HG03378 (cell line): Measurements from ENCODE around the gene SAXO2.
"Not testable (repeated sequence)": the region's sequence is repeated elsewhere in the genome, so short reads cannot be mapped to it uniquely, and the experiment has no call there.

Experiments used
- ATAC-seq: cut with Tn5 transposase; IDR thresholded peaks from one replicate; pipeline ENCODE4 v1.9.1; 2021; ENCODE audit warnings: mild to moderate bottlenecking, moderate library complexity; ENCODE audit not compliant: unreplicated experiment

SAXO2 gene

DNA sequence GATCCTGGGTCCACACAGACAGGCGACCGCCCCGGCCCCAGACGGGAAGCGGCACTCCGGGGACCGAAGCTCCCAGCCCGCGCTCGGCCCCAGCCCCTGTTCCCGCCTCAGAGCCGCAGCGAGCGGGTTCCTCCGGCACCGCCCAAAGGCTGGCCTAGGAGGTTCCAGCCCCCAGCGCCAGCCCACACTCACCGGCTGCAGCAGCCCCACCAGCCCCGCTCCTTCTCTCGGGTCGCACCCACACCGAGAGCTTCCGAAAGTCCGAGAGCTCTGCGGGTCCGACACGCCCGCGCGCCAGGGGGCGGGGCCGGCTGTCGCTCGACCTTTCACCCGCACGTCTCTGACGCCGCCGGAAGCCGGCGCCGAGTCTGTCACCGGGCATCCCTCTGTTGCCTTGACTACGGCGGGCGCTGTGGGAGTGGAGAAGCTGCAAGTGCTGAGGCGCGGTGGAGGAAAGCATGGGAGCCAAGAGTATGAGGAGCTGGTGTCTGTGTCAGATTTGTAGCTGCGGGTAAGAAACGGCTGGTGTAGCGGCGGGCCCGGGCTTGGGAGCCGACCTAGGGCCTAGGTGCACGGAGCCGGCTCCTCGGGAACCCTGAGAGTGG, at the start of gene SAXO2, which contains the start of gene EFL1:
SAXO2 (plus strand) TSS at position 397 of the 605 bp plus-strand sequence; CDS start at position 459, 62 bp downstream.
EFL1 (minus strand) TSS at position 313 of the 605 bp plus-strand sequence. CDS start 956 bp downstream, outside the sequence.
- ATAC-seq = peak; percentile 82

DNA sequence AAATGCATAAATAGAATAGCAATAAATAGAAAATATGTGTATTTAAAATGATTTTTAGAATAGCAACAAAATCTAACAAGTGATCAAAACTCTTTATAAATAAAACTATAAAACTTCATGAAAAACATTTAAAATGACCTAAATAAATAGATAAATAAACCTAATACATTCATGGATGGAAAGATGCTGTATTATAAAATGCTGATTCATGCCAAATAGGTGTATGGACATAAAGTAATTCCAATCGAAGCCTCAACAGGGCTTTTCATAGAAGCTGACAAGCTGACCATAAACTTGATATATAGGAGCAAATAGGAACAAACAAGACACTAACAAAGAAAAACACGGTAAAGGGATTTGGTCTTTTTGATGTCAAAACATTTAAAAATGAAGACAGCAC, 46.5 kb upstream of the SAXO2 start:
- not testable (repeated sequence) for ATAC-seq

- not testable (repeated sequence) for ATAC-seq
These were observed 41.1 kb upstream of the SAXO2 start for GRCh38 chr15:82221535-82221934.

DNA sequence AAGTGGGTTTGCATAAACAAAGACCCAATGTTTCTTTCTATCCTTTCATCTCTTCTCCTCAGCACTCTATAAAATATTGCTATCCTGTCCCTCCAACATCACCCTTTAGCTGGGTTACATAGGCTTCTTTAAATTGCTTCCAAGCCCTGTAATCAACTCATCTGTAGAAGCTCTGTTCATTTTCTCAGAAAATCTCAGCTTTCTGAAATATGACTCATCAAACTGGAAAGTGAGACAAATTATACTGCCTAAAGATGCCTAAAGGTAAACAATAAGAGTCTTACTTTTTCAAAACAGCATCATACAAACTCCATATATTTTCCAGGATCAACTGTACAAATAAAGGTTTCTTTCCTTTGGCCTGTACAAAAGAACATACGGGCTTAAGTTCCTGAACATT, 33.9 kb upstream of the SAXO2 start:
- ATAC-seq = no peak

DNA sequence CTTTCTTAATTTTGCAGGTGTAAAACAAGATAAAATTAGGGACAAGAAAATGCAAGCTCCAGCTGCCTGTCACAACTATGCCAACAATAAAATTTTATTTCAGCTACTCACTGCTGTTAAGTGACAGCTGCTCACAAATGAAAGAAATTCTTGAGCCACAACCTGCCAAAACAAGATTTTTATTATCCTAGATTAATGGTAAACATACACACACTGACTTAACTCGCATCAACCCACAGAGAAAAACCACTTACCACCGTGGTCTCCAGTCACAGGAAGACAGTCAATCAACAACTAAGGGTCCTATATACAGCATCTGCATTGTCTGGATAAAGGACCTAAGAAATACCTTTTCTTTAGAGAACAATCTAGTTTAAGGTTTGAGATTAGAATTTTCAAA, 31.4 kb upstream of the SAXO2 start:
- no peak for ATAC-seq

GRCh38 chr15:82231842-82232241, 30.8 kb upstream of the SAXO2 start:
- no peak for ATAC-seq

DNA sequence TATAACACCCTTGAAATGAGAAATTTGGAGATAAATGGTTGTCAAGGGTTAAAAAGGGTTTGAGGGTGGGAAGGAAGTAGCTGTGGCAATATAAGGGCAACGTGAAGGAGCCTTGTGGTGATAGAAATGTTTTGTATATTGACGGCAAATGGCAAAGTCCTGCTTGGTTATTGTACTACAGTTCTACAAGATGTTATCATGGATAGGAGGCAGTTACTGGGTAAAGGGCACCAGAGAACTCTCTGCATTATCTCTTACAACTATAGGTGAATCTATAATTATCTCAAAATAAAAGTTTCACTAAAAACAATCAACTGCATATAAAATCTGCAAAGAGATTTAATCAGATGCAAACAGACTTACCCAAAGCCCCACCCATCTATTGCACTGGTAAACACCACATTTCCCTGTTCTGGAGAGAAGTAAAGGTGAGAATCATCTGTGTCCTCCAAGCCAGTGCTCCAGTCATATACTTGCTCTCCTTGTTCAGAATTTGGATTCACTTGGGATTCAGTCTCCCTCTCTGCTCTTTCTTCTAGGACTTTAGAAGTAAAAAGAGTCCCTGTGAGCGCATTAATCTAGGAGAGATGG, 24.6 kb upstream of the SAXO2 start:
- ATAC-seq = not testable (repeated sequence)

GRCh38 chr15:82239685-82240391, 22.8 kb upstream of the SAXO2 start:
- ATAC-seq = no peak

DNA sequence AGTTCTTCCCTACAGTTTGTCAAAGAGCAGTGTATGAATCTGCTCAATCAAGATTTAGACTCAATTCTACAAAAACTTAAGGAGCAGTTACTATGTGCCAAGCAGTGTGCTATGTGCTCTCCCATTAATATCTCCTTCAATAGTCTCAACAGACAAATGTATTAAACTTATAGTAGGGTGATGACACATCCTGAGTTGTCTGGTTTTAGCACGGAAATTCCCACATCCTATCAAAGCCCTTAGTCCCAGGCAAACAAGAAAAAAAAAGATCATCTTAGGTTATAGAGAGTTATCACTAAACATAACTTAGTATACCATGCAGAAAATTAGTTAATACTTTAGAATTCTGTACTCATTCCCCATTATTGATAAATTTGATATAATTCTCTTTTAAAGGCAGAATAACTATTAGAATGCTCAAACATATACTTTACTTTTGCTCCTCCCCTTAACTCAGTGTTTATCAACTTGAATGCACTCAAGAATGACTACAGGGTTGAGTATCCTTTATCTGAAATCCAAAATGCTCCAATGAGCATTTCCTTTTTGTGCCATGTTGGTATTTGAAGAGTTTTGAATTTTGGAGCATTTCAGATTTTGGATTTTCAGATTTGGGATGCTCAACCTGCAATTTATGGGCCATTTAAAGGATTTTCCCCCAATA, 20.6 kb upstream of the SAXO2 start:
- not testable (repeated sequence) for ATAC-seq

DNA sequence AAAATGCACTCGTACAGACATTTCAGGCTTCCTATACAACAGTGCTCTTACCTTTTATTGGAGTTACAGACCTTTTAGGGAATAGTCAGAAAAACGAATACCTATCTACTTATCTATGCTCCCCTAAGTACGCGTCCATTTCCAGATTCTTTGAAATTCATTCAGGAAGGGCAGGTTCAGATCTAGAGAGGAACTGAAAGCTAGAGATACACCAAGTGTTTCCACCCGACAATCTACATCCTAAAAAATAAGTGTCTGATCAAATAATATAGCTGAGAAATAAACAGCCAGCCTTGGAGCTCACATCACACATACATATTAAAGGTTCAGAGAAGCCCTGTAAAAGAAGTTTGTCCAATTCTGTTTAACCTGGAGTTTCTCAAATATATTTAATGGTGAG, 19.0 kb upstream of the SAXO2 start:
- ATAC-seq = not testable (repeated sequence)

DNA sequence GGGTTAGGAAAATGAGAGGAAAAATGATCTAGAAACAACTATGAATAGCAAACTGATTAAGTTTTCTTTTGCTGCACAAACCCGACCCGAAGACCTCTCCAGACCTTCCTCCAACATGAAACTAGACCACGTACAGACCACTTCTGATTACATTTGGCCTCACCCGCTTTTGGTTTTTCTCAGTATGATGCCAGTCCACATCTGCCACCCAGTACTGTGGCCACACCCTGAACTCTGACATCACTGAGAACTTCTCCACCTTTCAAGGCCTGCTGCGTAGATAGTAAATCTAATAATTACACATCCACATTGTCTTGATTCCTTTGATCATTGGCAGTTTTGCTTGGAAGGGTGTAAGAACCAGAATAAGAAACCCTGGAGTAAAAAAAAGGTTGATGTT, 16.7 kb upstream of the SAXO2 start:
- ATAC-seq = not testable (repeated sequence)

GRCh38 chr15:82248261-82248660, 14.4 kb upstream of the SAXO2 start:
- not testable (repeated sequence) for ATAC-seq

DNA sequence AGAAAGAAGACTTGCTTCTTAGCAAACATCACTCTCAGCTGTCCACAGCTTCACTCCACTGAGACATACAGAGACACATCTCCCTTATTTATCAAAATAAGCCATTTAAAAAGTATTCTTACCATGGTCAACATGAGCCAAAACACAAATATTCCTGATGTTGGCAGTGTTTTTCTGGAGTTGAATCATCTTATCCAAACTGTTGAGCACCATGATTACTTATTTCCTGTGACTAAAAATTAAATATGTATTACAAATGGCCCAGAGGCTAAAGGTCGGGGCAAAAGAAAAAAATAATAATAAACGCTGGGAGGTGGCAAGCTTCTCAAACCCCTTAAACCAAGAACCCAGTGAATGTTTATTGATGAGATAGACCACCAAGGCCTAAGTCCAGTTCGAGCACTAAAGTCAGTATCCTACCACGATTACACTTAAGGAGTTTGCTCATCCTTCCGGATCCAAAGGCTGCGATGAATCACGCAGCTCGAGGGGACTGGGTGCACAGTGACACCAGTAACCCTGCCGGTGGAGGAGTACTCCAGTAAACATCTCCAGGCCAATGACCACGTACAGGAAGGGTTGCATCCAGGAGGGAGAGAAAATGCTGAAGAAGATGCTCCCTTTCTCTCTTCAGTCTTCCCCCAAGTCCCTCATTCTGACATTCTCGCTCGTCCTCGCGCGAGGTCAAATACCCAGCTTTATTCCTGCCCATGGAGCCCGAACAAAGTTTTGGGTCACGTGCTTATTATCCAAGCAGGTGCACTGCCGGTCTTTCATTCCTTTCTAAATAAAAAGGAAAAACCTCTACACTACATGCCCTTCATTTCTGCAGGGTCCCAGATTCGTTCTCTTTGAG, 824 bp upstream of the SAXO2 start:
- peak; percentile 29 for ATAC-seq

- no peak for ATAC-seq
These were observed 732 bp downstream of the SAXO2 start for GRCh38 chr15:82263350-82263749.

DNA sequence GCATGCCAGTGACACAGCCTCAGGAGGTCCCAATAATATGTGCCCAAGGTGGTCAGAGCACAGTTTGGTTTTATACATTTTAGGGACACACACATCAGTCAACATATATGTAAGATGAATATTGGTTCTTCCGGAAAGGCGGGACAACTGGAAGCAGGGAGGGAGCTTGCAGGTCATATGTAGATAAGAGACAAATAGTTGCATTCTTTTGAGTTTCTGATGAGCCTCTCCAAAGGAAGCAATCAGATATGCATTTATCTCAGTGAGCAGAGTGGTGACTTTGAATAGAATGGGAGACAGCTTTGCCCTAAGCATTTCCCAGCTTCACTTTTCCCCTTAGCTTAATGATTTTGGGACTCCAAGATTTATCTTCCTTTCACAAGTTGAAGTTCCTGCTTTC, 4.5 kb downstream of the SAXO2 start:
- not testable (repeated sequence) for ATAC-seq

- ATAC-seq = not testable (repeated sequence)
These were observed 5.8 kb downstream of the SAXO2 start for GRCh38 chr15:82268454-82268853.

GRCh38 chr15:82272154-82272553, 9.5 kb downstream of the SAXO2 start:
- ATAC-seq = no peak

GRCh38 chr15:82275410-82275809, 12.8 kb downstream of the SAXO2 start:
- no peak for ATAC-seq

DNA sequence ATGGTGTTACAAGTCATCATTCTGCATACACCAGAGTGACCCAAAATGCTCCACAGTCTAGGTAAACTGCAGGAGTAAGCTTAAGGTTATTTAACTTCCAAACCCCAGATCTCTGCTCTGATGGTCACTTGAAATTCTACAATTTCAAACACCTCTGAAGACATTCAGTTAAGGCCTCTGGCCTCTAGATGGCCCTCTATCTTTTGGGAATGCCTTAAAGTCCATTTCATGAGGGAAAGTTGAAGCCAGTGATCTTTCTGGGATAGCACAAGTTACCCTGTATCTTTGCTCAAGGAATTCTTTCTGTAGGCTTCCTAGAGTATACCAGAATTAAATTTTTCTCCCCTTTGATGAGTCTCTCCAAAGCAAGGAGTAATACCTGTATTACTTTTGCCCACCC, 18.7 kb downstream of the SAXO2 start:
- ATAC-seq = not testable (repeated sequence)

DNA sequence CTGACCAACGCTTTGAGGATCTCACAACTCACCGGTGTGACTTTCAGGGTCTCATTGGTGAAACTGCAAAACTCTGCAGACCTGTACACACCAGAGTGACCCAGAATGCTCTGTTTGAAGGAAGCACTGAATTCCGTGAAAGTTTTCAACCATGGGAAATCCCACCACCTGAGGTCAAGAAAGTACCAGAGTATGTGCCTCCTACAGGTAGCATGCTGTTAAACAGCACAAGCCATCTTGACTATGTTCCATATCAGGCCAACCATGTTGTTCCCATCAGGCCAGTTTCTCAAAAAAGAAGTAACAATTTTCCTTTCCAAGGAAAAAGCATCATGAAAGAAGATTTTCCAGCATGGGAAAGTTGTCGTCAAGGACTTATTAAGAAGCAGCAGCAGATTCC, 19.8 kb downstream of the SAXO2 start:
- not testable (repeated sequence) for ATAC-seq
